Tibial nerve (tissue), 3 donors: Measurements from ENCODE around the gene ELAPOR1.

Experiments used
- POLR2A ChIP-seq, 2 donors: fragments of 450-650 bp; IDR thresholded peaks; one replicate each; pipeline ENCODE4 v1.6.1; 2017; ENCODE audit warnings: antibody characterized with exemption in 2 of 2, mild to moderate bottlenecking in 2 of 2, moderate library complexity in 2 of 2
- TF ChIP-seq, protein P1 (sequence below), 5 experiments: fragments of 200-600 bp in 3 of 5; fragments of 450-650 bp in 2 of 5; sonication (generic) in 3 of 5; IDR thresholded peaks; one replicate each; pipeline ENCODE4 v1.5.1; 2016 to 2019; ENCODE audit warnings: antibody characterized with exemption in 5 of 5, mild to moderate bottlenecking in 3 of 5, moderate library complexity in 2 of 5

DNA sequence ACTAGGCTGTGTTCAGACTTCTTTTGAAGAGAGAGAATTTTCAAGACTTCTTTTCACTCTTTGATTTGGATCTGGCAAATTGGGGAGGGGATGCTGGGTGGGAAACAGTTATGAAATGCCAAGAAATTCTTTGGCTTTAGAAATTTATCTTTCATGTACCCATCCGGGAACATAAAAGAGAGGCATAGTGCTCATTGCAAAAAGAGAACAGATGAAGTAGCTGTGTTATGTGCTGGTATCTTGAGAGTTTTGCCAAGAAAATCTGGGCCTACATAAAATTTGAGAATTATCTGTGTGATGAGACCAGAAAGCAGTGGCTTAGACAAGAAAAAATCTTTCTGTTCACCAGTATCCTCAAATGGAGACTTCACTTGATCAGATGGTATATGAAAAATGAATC lies 19.0 kb upstream of the ELAPOR1 start:
- TF ChIP-seq, protein P1, sequence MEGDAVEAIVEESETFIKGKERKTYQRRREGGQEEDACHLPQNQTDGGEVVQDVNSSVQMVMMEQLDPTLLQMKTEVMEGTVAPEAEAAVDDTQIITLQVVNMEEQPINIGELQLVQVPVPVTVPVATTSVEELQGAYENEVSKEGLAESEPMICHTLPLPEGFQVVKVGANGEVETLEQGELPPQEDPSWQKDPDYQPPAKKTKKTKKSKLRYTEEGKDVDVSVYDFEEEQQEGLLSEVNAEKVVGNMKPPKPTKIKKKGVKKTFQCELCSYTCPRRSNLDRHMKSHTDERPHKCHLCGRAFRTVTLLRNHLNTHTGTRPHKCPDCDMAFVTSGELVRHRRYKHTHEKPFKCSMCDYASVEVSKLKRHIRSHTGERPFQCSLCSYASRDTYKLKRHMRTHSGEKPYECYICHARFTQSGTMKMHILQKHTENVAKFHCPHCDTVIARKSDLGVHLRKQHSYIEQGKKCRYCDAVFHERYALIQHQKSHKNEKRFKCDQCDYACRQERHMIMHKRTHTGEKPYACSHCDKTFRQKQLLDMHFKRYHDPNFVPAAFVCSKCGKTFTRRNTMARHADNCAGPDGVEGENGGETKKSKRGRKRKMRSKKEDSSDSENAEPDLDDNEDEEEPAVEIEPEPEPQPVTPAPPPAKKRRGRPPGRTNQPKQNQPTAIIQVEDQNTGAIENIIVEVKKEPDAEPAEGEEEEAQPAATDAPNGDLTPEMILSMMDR (IDR thresholded peaks at IDR 0.05), result no peak
- TF ChIP-seq POLR2A (IDR thresholded peaks at IDR 0.05), result no peak
